K562 (cell line): ENCODE data around the gene SLC16A5. TPM values are rescaled to one million over a fixed set of nuclear protein-coding genes. Genes with fewer than 3 reads are reported as not detected.

Source experiments
- ARID2 ChIP-seq: fragments of 450-650 bp; IDR thresholded peaks from 2 replicates; pipeline ENCODE4 v1.6.1; 2017; ENCODE audit warnings: antibody characterized with exemption, mild to moderate bottlenecking
- ASH1L ChIP-seq: fragments of 450-650 bp; IDR thresholded peaks from 2 replicates; pipeline ENCODE4 v1.6.1; 2018; ENCODE audit warnings: borderline replicate concordance, mild to moderate bottlenecking, low read depth; ENCODE audit not compliant: partially characterized antibody
- CC2D1A ChIP-seq: fragments of 450-650 bp; IDR thresholded peaks from 2 replicates; pipeline ENCODE4 v1.6.1; 2017; ENCODE audit warnings: mild to moderate bottlenecking
- CXXC5 ChIP-seq: fragments of 250-450 bp; sonication (Bioruptor Pico); IDR thresholded peaks from 2 replicates; pipeline ENCODE4 v1.8.0; 2022; ENCODE audit warnings: inconsistent platforms, mild to moderate bottlenecking, moderate library complexity
- HNRNPH1 ChIP-seq: fragments of 200-400 bp; formaldehyde crosslinking; optimal IDR thresholded peaks from 2 replicates; pipeline ENCODE3; 2017; ENCODE audit warnings: low read depth, mild to moderate bottlenecking, low read length, moderate library complexity
- KDM2B ChIP-seq: fragments of 250-450 bp; sonication (Bioruptor Pico); IDR thresholded peaks from 2 replicates; pipeline ENCODE4 v1.8.0; 2021; ENCODE audit warnings: mild to moderate bottlenecking, moderate library complexity
- MAFK ChIP-seq: IDR thresholded peaks from 2 replicates; pipeline ENCODE4 v1.6.1; 2011; ENCODE audit warnings: low read length, improper control_type of control experiment
- MTA3 ChIP-seq: fragments of 450-650 bp; formaldehyde crosslinking; IDR thresholded peaks from 2 replicates; pipeline ENCODE4 v1.6.1; 2017; ENCODE audit warnings: mild to moderate bottlenecking, borderline replicate concordance
- NEUROD1 ChIP-seq: fragments of 150-350 bp; IDR thresholded peaks from 2 replicates; pipeline ENCODE4 v1.6.1; 2014; ENCODE audit warnings: borderline replicate concordance, low read length, low read depth; ENCODE audit not compliant: partially characterized antibody
- NR3C1 ChIP-seq: sonication (generic); formaldehyde crosslinking; IDR thresholded peaks from 2 replicates; pipeline ENCODE4 v1.8.1; 2022; ENCODE audit warnings: missing genetic modification reagents
- SIX5 ChIP-seq, 2 experiments: IDR thresholded peaks; 2 replicates each; pipeline ENCODE4 v1.6.1; 2011; ENCODE audit warnings: low read length in 2 of 2, borderline replicate concordance in 1 of 2, low read depth in 1 of 2, mild to moderate bottlenecking in 1 of 2, moderate library complexity in 1 of 2; ENCODE audit not compliant: insufficient read depth in 1 of 2
- SREBF2 ChIP-seq: sonication (generic); formaldehyde crosslinking; IDR thresholded peaks from 2 replicates; pipeline ENCODE4 v1.4.0; 2020; ENCODE audit warnings: mild to moderate bottlenecking, missing genetic modification reagents
- TAF15 ChIP-seq: fragments of 200-400 bp; formaldehyde crosslinking; IDR thresholded peaks from 2 replicates; pipeline ENCODE4 v1.6.1; 2017; ENCODE audit warnings: mild to moderate bottlenecking, low read depth, low read length, moderate library complexity
- ZNF124 ChIP-seq: sonication (generic); formaldehyde crosslinking; IDR thresholded peaks from 2 replicates; pipeline ENCODE4 v1.8.1; 2022; ENCODE audit warnings: missing genetic modification reagents
- ZNF77 ChIP-seq: fragments of 250-450 bp; sonication (Bioruptor Pico); IDR thresholded peaks from 2 replicates; pipeline ENCODE4 v1.5.0; 2020
- ZNF830 ChIP-seq: fragments of 250-450 bp; sonication (Bioruptor Pico); IDR thresholded peaks from 2 replicates; pipeline ENCODE4 v1.5.0; 2021; ENCODE audit warnings: mild to moderate bottlenecking
- polyA plus RNA-seq, 8 experiments: library from polyadenylated mRNA; depleted of rRNA in 4 of 8; stranded (reverse) in 5 of 8; unstranded in 3 of 8; fragments of >200 nt; fragmentation: Nextera tagmentation in 2 of 8; fragmentation: Illumina TruSeq in 1 of 8; extraction: Ambion mirVana in 2 of 8; extraction: Trizol in 1 of 8; gene quantifications; 2 replicates each; pipeline versions ENCODE4 v1.2.1 to v1.2.3, GENCODE V29; 2011 to 2014; ENCODE audit warnings: inconsistent platforms in 1 of 8, missing spikeins in 1 of 8
- total RNA-seq, 7 experiments: library from RNA; depleted of rRNA in 6 of 7; stranded (reverse); fragments of >200 nt in 6 of 7; fragmentation: Illumina TruSeq in 2 of 7; extraction: Trizol in 2 of 7; gene quantifications; 2 replicates each; pipeline versions ENCODE4 v1.2.1 to v1.2.3, GENCODE V29; 2011 to 2021; ENCODE audit warnings: low replicate concordance in 1 of 7
- TF ChIP-seq, protein P1 (sequence below): fragments of 450-650 bp; IDR thresholded peaks from 2 replicates; pipeline ENCODE4 v1.6.1; 2016; ENCODE audit warnings: low read depth
- TF ChIP-seq, protein P2 (sequence below): fragments of 450-650 bp; IDR thresholded peaks from 2 replicates; pipeline ENCODE4 v1.6.1; 2016; ENCODE audit warnings: missing biosample characterization, missing genetic modification characterization

Gene SLC16A5
- total and polyA plus RNA-seq, 9 of the 15 experiments (the other 6 are each of a cell fraction or from before 2014, with no cell fraction given), result 0.06 to 2.6 (median 0.91) TPM

GRCh38 chr17:75131278-75132017 lies 43.7 kb downstream of the SLC16A5 start, which contains the start of gene NT5C (continued):
- peak; percentile 93 for TF ChIP-seq MTA3
- TF ChIP-seq HNRNPH1, result no peak
- TF ChIP-seq, protein P1, sequence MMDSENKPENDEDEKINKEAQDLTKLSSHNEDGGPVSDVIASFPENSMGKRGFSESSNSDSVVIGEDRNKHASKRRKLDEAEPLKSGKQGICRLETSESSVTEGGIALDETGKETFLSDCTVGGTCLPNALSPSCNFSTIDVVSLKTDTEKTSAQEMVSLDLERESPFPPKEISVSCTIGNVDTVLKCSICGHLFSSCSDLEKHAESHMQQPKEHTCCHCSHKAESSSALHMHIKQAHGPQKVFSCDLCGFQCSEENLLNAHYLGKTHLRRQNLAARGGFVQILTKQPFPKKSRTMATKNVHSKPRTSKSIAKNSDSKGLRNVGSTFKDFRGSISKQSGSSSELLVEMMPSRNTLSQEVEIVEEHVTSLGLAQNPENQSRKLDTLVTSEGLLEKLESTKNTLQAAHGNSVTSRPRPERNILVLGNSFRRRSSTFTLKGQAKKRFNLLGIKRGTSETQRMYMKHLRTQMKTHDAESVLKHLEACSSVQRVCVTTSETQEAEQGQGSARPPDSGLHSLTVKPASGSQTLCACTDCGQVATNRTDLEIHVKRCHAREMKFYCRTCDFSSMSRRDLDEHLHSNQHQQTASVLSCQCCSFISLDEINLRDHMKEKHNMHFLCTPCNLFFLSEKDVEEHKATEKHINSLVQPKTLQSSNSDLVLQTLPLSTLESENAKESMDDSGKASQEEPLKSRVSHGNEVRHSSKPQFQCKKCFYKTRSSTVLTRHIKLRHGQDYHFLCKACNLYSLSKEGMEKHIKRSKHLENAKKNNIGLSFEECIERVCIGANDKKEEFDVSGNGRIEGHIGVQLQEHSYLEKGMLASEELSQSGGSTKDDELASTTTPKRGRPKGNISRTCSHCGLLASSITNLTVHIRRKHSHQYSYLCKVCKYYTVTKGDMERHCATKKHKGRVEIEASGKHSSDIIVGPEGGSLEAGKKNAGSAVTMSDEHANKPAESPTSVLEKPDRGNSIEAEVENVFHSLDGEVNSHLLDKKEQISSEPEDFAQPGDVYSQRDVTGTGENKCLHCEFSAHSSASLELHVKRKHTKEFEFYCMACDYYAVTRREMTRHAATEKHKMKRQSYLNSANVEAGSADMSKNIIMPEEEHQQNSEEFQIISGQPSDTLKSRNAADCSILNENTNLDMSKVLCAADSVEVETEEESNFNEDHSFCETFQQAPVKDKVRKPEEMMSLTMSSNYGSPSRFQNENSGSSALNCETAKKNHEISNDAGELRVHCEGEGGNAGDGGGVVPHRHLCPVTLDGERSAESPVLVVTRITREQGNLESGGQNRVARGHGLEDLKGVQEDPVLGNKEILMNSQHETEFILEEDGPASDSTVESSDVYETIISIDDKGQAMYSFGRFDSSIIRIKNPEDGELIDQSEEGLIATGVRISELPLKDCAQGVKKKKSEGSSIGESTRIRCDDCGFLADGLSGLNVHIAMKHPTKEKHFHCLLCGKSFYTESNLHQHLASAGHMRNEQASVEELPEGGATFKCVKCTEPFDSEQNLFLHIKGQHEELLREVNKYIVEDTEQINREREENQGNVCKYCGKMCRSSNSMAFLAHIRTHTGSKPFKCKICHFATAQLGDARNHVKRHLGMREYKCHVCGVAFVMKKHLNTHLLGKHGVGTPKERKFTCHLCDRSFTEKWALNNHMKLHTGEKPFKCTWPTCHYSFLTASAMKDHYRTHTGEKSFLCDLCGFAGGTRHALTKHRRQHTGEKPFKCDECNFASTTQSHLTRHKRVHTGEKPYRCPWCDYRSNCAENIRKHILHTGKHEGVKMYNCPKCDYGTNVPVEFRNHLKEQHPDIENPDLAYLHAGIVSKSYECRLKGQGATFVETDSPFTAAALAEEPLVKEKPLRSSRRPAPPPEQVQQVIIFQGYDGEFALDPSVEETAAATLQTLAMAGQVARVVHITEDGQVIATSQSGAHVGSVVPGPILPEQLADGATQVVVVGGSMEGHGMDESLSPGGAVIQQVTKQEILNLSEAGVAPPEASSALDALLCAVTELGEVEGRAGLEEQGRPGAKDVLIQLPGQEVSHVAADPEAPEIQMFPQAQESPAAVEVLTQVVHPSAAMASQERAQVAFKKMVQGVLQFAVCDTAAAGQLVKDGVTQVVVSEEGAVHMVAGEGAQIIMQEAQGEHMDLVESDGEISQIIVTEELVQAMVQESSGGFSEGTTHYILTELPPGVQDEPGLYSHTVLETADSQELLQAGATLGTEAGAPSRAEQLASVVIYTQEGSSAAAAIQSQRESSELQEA, result no peak
- no peak for TF ChIP-seq CC2D1A
- 0 out of 2 replicates have a peak, but pooled peaks have one; percentile 41 for TF ChIP-seq ZNF830 (CRISPR knock-in tag)
- TF ChIP-seq MAFK, result no peak
- peak; percentile 96 for TF ChIP-seq CXXC5 (CRISPR knock-in tag)
- TF ChIP-seq ZNF124 (CRISPR knock-in tag), result no peak
- TF ChIP-seq, protein P2, sequence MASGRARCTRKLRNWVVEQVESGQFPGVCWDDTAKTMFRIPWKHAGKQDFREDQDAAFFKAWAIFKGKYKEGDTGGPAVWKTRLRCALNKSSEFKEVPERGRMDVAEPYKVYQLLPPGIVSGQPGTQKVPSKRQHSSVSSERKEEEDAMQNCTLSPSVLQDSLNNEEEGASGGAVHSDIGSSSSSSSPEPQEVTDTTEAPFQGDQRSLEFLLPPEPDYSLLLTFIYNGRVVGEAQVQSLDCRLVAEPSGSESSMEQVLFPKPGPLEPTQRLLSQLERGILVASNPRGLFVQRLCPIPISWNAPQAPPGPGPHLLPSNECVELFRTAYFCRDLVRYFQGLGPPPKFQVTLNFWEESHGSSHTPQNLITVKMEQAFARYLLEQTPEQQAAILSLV (tag), result no peak
- no peak for TF ChIP-seq KDM2B (CRISPR knock-in tag)
- peak; percentile 1 for TF ChIP-seq NEUROD1
- TF ChIP-seq SREBF2, result no peak
- peak; percentile 79; the same call in 1 of the 2 replicates for TF ChIP-seq NR3C1 (CRISPR knock-in tag)
- TF ChIP-seq SIX5 (IDR thresholded peaks at IDR 0.05; ENCODE audit: borderline replicate concordance in 1 of 2, insufficient read depth in 1 of 2, low read depth in 1 of 2, low read length in 2 of 2), result no peak
- TF ChIP-seq ZNF77 (CRISPR knock-in tag), result 0 out of 2 replicates have a peak, but pooled peaks have one; percentile 57
- no peak for TF ChIP-seq ASH1L
- TF ChIP-seq ARID2, result 0 out of 2 replicates have a peak, but pooled peaks have one; percentile 48
- no peak for TF ChIP-seq TAF15
